H1 (cell line): ENCODE data around the gene COPS2. TPM values are rescaled to one million over a fixed set of nuclear protein-coding genes. Genes with fewer than 3 reads are reported as not detected.

Experiments used
- CTCF ChIA-PET: fragments of 300-600 bp; sonication (Branson Sonifier 250); formaldehyde crosslinking; loops from one replicate; lab custom pipeline; 2021; ENCODE audit not compliant: partially characterized antibody; lab: Charles Lee
- POLR2A ChIA-PET: fragments of 300-600 bp; sonication (Branson Sonifier 250); formaldehyde crosslinking; loops from one replicate; lab custom pipeline; 2021; ENCODE audit warnings: inconsistent platforms; ENCODE audit not compliant: partially characterized antibody; lab: Charles Lee
- DNase-seq, 2 experiments: peaks; one replicate each; pipeline versions ENCODE4 v3.0.0 to v3.0.0-alpha.2; 2010 to 2022; ENCODE audit warnings: low spot score in 2 of 2, low read depth in 1 of 2, mixed read lengths in 1 of 2
- FAIRE-seq: peaks from 2 replicates; lab custom pipeline; 2011; peaks lifted over from hg19 to GRCh38; lab: Jason Lieb, UNC
- H2AFZ ChIP-seq: 2 replicates; pipeline ENCODE4 v1.8.1; 2012; ENCODE audit warnings: low read length, inconsistent platforms
- H2AK5ac ChIP-seq: 2 replicates; pipeline ENCODE4 v1.6.1; 2013; ENCODE audit warnings: low read depth, low read length
- H2BK120ac ChIP-seq: replicated peaks from 2 replicates; pipeline ENCODE3; 2013; ENCODE audit warnings: low read depth, low read length, inconsistent platforms
- H2BK12ac ChIP-seq: 2 replicates; pipeline ENCODE4 v1.6.1; 2013; ENCODE audit warnings: low read depth, low read length
- H2BK15ac ChIP-seq: 2 replicates; pipeline ENCODE4 v1.6.1; 2013; ENCODE audit warnings: low read length
- H2BK20ac ChIP-seq: 2 replicates; pipeline ENCODE4 v1.6.1; 2013; ENCODE audit warnings: low read length
- H2BK5ac ChIP-seq: 2 replicates; pipeline ENCODE4 v1.6.1; 2013; ENCODE audit warnings: low read depth, low read length
- H3K14ac ChIP-seq: 2 replicates; pipeline ENCODE4 v1.6.1; 2013; ENCODE audit warnings: inconsistent platforms; ENCODE audit not compliant: insufficient read length
- H3K18ac ChIP-seq: 2 replicates; pipeline ENCODE4 v1.6.1; 2013; ENCODE audit warnings: low read length; ENCODE audit errors: extremely low read depth
- H3K23ac ChIP-seq: 2 replicates; pipeline ENCODE4 v1.6.1; 2013; ENCODE audit warnings: inconsistent platforms; ENCODE audit not compliant: insufficient read length
- H3K23me2 ChIP-seq: 2 replicates; pipeline ENCODE4 v1.6.1; 2013; ENCODE audit warnings: low read depth, low read length
- H3K27ac ChIP-seq: 2 replicates; pipeline ENCODE4 v1.6.1; 2011; ENCODE audit warnings: low read depth, low read length, inconsistent platforms
- H3K27me3 ChIP-seq, 4 experiments: replicated peaks in 1 of 4; 1 replicate in 1 of 4; 2 replicates in 3 of 4; pipeline versions ENCODE4 v1.6.1 to v1.8.1; 2011 to 2013; ENCODE audit warnings: low read length in 3 of 4, mild to moderate bottlenecking in 3 of 4, inconsistent platforms in 2 of 4, mixed read lengths in 2 of 4, moderate library complexity in 1 of 4; ENCODE audit not compliant: control insufficient read depth in 3 of 4, insufficient read depth in 3 of 4; ENCODE audit errors: extremely low read depth in 1 of 4
- H3K36me3 ChIP-seq, 4 experiments: 2 replicates each; pipeline versions ENCODE4 v1.6.1 to v1.8.1; 2011 to 2013; ENCODE audit warnings: mild to moderate bottlenecking in 4 of 4, low read length in 3 of 4, moderate library complexity in 2 of 4, control low read depth in 1 of 4, inconsistent platforms in 1 of 4; ENCODE audit not compliant: insufficient read depth in 4 of 4, control insufficient read depth in 2 of 4
- H3K4ac ChIP-seq: replicated peaks from 2 replicates; pipeline ENCODE3; 2013; ENCODE audit warnings: low read length, low read depth, mixed read lengths, inconsistent platforms; ENCODE audit not compliant: insufficient read length
- H3K4me1 ChIP-seq, 4 experiments: replicated peaks in 1 of 4; 1 replicate in 1 of 4; 2 replicates in 3 of 4; pipeline versions ENCODE4 v1.6.1 to v1.8.1; 2011 to 2013; ENCODE audit warnings: low read length in 3 of 4, inconsistent platforms in 2 of 4, mixed read lengths in 1 of 4; ENCODE audit not compliant: insufficient read depth in 4 of 4, control insufficient read depth in 3 of 4
- H3K4me2 ChIP-seq, 2 experiments: 2 replicates each; pipeline versions ENCODE4 v1.6.1 to v1.8.1; 2011 to 2013; ENCODE audit warnings: low read depth in 2 of 2, low read length in 2 of 2, control low read depth in 1 of 2, inconsistent platforms in 1 of 2, mild to moderate bottlenecking in 1 of 2; ENCODE audit not compliant: insufficient read depth in 1 of 2
- H3K4me3 ChIP-seq, 4 experiments: fragments of 200-600, 300-600 bp in 1 of 4; sonication (generic), shearing (Covaris generic), sonication (Bioruptor Twin) in 1 of 4; 2 replicates each; pipeline versions ENCODE4 v1.5.1 to v1.8.1; 2011 to 2016; ENCODE audit warnings: low read length in 4 of 4, low read depth in 3 of 4, control low read depth in 2 of 4, inconsistent platforms in 2 of 4, mild to moderate bottlenecking in 2 of 4, mixed read lengths in 1 of 4, moderate library complexity in 1 of 4; ENCODE audit not compliant: insufficient read depth in 2 of 4; ENCODE audit errors: extremely low read depth in 1 of 4
- H3K56ac ChIP-seq: replicated peaks from 2 replicates; pipeline ENCODE3; 2013; ENCODE audit warnings: low read depth, mild to moderate bottlenecking, mixed read lengths, low read length, inconsistent platforms; ENCODE audit not compliant: insufficient read length
- H3K79me1 ChIP-seq: 2 replicates; pipeline ENCODE4 v1.6.1; 2013; ENCODE audit warnings: low read depth, low read length, control low read depth
- H3K79me2 ChIP-seq, 2 experiments: 2 replicates each; pipeline versions ENCODE4 v1.6.1 to v1.8.1; 2012 to 2013; ENCODE audit warnings: low read length in 2 of 2, mild to moderate bottlenecking in 2 of 2, inconsistent platforms in 1 of 2; ENCODE audit not compliant: insufficient read depth in 2 of 2, control insufficient read depth in 1 of 2
- H3K9ac ChIP-seq, 4 experiments: replicated peaks in 1 of 4; 1 replicate in 1 of 4; 2 replicates in 3 of 4; pipeline versions ENCODE4 v1.6.1 to v1.8.1; 2011 to 2013; ENCODE audit warnings: low read depth in 3 of 4, low read length in 3 of 4, control low read depth in 2 of 4, mild to moderate bottlenecking in 2 of 4, moderate library complexity in 2 of 4, inconsistent platforms in 1 of 4; ENCODE audit errors: extremely low read depth in 1 of 4
- H3K9me3 ChIP-seq, 2 experiments: 2 replicates each; pipeline versions ENCODE4 v1.6.1 to v1.8.1; 2012 to 2013; ENCODE audit warnings: mild to moderate bottlenecking in 2 of 2, moderate library complexity in 2 of 2, control low read depth in 1 of 2, inconsistent platforms in 1 of 2, low read depth in 1 of 2, low read length in 1 of 2, mixed read lengths in 1 of 2; ENCODE audit not compliant: insufficient read depth in 2 of 2
- H4K20me1 ChIP-seq, 2 experiments: replicated peaks in 1 of 2; 2 replicates each; pipeline versions ENCODE3 to v1.8.1; 2011 to 2013; ENCODE audit warnings: inconsistent platforms in 2 of 2, low read length in 2 of 2, mild to moderate bottlenecking in 1 of 2; ENCODE audit not compliant: insufficient read depth in 2 of 2, control insufficient read depth in 1 of 2
- H4K5ac ChIP-seq: 2 replicates; pipeline ENCODE4 v1.6.1; 2013; ENCODE audit warnings: low read length, low read depth, mixed read lengths, inconsistent platforms; ENCODE audit not compliant: insufficient read length
- H4K8ac ChIP-seq: 2 replicates; pipeline ENCODE4 v1.8.0; 2013; ENCODE audit warnings: mild to moderate bottlenecking, moderate library complexity, low read length, inconsistent platforms; ENCODE audit not compliant: insufficient read depth; ENCODE audit errors: extremely low read depth
- H4K91ac ChIP-seq: replicated peaks from 2 replicates; pipeline ENCODE3; 2013; ENCODE audit warnings: low read length, mixed read lengths, inconsistent platforms; ENCODE audit not compliant: insufficient read length
- BACH1 ChIP-seq: IDR thresholded peaks from 2 replicates; pipeline ENCODE4 v1.6.1; 2012; ENCODE audit warnings: low read length, improper control_type of control experiment
- BCL11A ChIP-seq, 2 experiments: IDR thresholded peaks; one replicate each; pipeline ENCODE4 v1.6.1; 2011; ENCODE audit warnings: low read depth in 2 of 2, low read length in 2 of 2, mild to moderate bottlenecking in 2 of 2
- CHD2 ChIP-seq: IDR thresholded peaks from 2 replicates; pipeline ENCODE4 v1.6.1; 2012; ENCODE audit warnings: low read length, improper control_type of control experiment
- CREB1 ChIP-seq: IDR thresholded peaks from 2 replicates; pipeline ENCODE4 v1.6.1; 2012; ENCODE audit warnings: inconsistent platforms
- EP300 ChIP-seq, 2 experiments: IDR thresholded peaks; 1 replicate in 1 of 2; 2 replicates in 1 of 2; pipeline ENCODE4 v1.6.1; 2011 to 2012; ENCODE audit warnings: low read depth in 2 of 2, low read length in 2 of 2, mild to moderate bottlenecking in 2 of 2, borderline replicate concordance in 1 of 2, inconsistent platforms in 1 of 2, moderate library complexity in 1 of 2
- JUND ChIP-seq: IDR thresholded peaks from 2 replicates; pipeline ENCODE4 v1.6.1; 2011; ENCODE audit warnings: mild to moderate bottlenecking, improper control_type of control experiment, low read length
- KDM5A ChIP-seq: fragments of 200-600 bp; IDR thresholded peaks from 2 replicates; pipeline ENCODE4 v1.7.1; 2012; ENCODE audit warnings: mild to moderate bottlenecking, low read length, inconsistent platforms, mixed read lengths
- RNF2 ChIP-seq: fragments of 200-900, 300-1000 bp; sonication (generic); IDR thresholded peaks from 2 replicates; pipeline ENCODE4 v1.7.1; 2016; ENCODE audit warnings: borderline replicate concordance, low read depth, mild to moderate bottlenecking, antibody characterized with exemption, low read length; ENCODE audit not compliant: poor library complexity, severe bottlenecking; ENCODE audit errors: missing control alignments
- USF2 ChIP-seq: IDR thresholded peaks from 2 replicates; pipeline ENCODE4 v1.6.1; 2011; ENCODE audit warnings: low read length, improper control_type of control experiment
- ZNF274 ChIP-seq: IDR thresholded peaks from 2 replicates; pipeline ENCODE4 v1.7.0; 2012; ENCODE audit warnings: low read length, borderline replicate concordance; ENCODE audit errors: extremely low read depth
- WGBS, 2 experiments: shearing (Covaris generic) in 1 of 2; methylation state at CpG; one replicate each; pipeline versions ENCODE4 v1.1.6 to v1.1.7; 2013 to 2015; ENCODE audit warnings: low lambda C conversion rate in 2 of 2, mixed read lengths in 2 of 2, inconsistent platforms in 1 of 2, low coverage in 1 of 2, missing lambda C conversion rate in 1 of 2; ENCODE audit not compliant: insufficient replicate concordance in 2 of 2, insufficient coverage in 1 of 2, insufficient read length in 1 of 2; ENCODE audit errors: extremely low coverage in 1 of 2, missing lambda C conversion rate in 1 of 2; 5-methylcytosine and 5-hydroxymethylcytosine counted together
- polyA plus RNA-seq, 7 experiments: library from polyadenylated mRNA; depleted of rRNA in 3 of 7; stranded (reverse) in 5 of 7; unstranded in 2 of 7; fragments of >200 nt in 5 of 7; fragments of 200-250 nt in 2 of 7; gene quantifications; 1 replicate in 5 of 7; 2 replicates in 1 of 7; 4 replicates in 1 of 7; pipeline versions ENCODE4 v1.2.1 to v1.2.3, GENCODE V29; 2011 to 2013; ENCODE audit warnings: missing spikeins in 2 of 7, mixed read lengths in 2 of 7
- total RNA-seq: library from RNA; stranded (reverse); fragmentation: NEBNext Ultra II Directional; extraction: Animal tissue kit (Norgen Biotek cat#: 25700); gene quantifications from 2 replicates; pipeline ENCODE4 v1.2.1, GENCODE V29; 2021

Gene COPS2
- total and polyA plus RNA-seq, 2 of the 8 experiments (the other 6 are each of a cell fraction or from before 2014, with no cell fraction given) = 17.7 to 85.1 TPM

DNA sequence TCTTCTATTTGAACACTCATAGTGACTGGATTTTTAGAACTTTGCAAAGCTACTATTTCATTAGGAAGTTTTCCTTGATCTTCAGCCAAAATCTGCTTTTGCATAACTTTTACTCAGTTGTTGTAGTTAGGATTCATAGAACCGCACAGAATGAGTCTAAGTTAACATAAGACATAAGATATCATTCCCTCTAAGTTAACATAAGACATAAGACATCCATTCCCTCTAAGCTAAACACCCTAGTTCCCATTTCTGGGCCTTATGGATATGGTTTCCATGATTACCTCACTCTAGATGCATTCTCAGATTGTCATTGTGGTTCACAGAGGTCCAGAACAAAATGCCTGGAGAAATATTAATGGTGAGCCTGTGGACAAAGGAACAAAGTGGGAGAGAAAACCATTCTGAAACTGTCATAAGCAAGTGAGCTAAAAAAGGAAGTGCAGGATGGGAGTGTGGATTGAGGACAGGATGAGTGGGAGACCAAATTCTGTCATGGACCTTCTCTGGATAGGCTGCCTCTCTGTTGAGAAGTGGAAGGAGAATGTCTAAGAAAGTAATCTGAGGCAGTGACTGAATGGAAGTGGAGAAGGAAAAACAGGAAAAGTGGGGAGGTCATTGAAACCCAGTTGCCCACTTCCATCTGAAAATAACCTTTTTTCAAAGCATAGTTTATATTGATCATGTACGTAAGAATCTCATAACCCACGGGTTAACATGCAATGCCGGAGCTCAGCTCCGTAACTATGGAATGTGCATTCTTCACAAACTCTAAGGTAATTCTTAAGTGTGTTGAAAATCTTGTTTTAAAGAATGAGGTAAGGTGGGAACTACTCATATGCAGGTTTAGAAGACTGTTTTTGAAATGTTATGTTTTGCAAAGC is 71.8 kb downstream of the COPS2 start:
- H3K18ac ChIP-seq = no peak overlapping the region
- ChIA-PET POLR2A (interaction anchor here (0.8 kb wide), 1 partner anchor 44 kb away, joined by 3 read pairs; no protein-coding TSS in a partner anchor), CTCF (interaction anchor here (1.0 to 1.5 kb wide), 3 partner anchors 10 to 1034 kb away, joined by 3 to 6 read pairs (median 4); no protein-coding TSS in a partner anchor)
- H2BK12ac ChIP-seq = no peak overlapping the region
- no peaks in the 10 kb centered on the region for H3K36me3 ChIP-seq
- no peak overlapping the region for H3K23ac ChIP-seq
- H3K4me3 ChIP-seq = no peak overlapping the region
- no peaks in the 10 kb centered on the region for H3K4me1 ChIP-seq
- no peaks in the 10 kb centered on the region for H3K79me1 ChIP-seq
- H4K20me1 ChIP-seq = no peaks in the 10 kb centered on the region
- H3K27me3 ChIP-seq = no peaks in the 10 kb centered on the region
- H3K4ac ChIP-seq = no peak overlapping the region
- H4K91ac ChIP-seq = no peak overlapping the region
- no peak overlapping the region for H3K9ac ChIP-seq
- H2BK120ac ChIP-seq = no peak overlapping the region
- no peak overlapping the region for H3K4me2 ChIP-seq
- H4K8ac ChIP-seq = no peak overlapping the region
- H2AFZ ChIP-seq = no peak overlapping the region
- DNase-seq (no peak), FAIRE-seq (no peak)
- no peak overlapping the region for H2BK5ac ChIP-seq
- no peak overlapping the region for H2AK5ac ChIP-seq
- H2BK15ac ChIP-seq = no peak overlapping the region
- H4K5ac ChIP-seq = no peak overlapping the region
- WGBS, 2 experiments = 89% methylated on average over 5 of the region's 5 CpGs; no CpG with 5 or more reads in 1 of the 2 experiments
- no peaks in the 10 kb centered on the region for H3K79me2 ChIP-seq
- H2BK20ac ChIP-seq = no peak overlapping the region
- H3K14ac ChIP-seq = no peak overlapping the region
- H3K56ac ChIP-seq = no peak overlapping the region
- H3K23me2 ChIP-seq = no peaks in the 10 kb centered on the region; the same call in 1 of the 2 replicates
- H3K9me3 ChIP-seq = no peaks in the 10 kb centered on the region
- no peak overlapping the region for H3K27ac ChIP-seq
- TF ChIP-seq CHD2 (no peak), KDM5A (no peak), BACH1 (no peak), RNF2 (no peak), CREB1 (no peak), JUND (no peak), EP300 (IDR thresholded peaks at IDR 0.05; ENCODE audit: borderline replicate concordance in 1 of 2, low read depth in 2 of 2, low read length in 2 of 2) (no peak), USF2 (no peak), BCL11A (IDR thresholded peaks at IDR 0.05; ENCODE audit: low read depth in 2 of 2, low read length in 2 of 2) (no peak), ZNF274 (no peak)
